ENCODE data around the gene MYO16. TPM values are rescaled to one million over a fixed set of nuclear protein-coding genes. Genes with fewer than 3 reads are reported as not detected.

The MYO16 gene
- total and polyA plus RNA-seq, 2 of the 4 experiments (the other 2 are of a cell fraction), result under 0.01 to 0.03 TPM

DNA sequence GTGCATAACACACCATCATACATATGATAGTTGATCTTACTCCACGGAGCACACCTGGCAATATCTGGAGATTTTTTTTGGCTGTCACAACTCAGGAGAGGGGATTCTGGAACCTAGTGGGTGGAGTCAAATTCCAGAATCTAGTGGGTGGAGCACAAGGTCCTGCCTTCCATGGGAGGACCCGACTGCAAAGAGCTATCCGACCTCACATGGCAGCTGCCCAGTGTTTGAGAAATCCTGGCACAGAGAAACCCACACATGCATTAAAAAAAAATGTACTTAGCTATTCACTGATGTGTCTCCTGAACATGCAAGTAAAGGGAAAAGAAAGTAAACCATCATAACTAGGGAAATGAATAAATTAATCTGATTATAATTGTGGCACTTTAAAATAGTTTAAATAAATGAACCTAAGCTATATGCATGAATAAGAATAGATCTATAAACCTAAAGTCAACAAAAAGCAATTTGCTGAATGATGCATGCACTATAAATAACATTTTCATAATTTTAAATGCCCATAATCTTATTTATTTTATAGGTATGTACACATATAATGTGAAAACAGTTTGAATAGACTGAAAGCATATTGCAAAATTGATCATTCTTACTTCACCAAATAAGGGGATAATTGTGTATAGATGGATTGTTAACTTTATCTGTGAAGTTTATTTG is 300.3 kb downstream of the MYO16 start:
- no peak overlapping the region for H3K14ac ChIP-seq (replicated peaks; ENCODE audit: low read depth, low read length)

More for the DNA sequence above, 300.3 kb downstream of the MYO16 start:
- no peak overlapping the region for H3K56ac ChIP-seq (ENCODE audit: extremely low read depth, insufficient read depth, low read length)
- no peaks in the 10 kb centered on the region for H4K20me1 ChIP-seq (ENCODE audit: insufficient read depth, low read length)
- TF ChIP-seq RCOR1 (IDR thresholded peaks at IDR 0.05; ENCODE audit: insufficient replicate concordance, low read length), result no peak
- TF ChIP-seq BHLHE40 (IDR thresholded peaks at IDR 0.05; ENCODE audit: low read depth, low read length), result no peak
- no peak for TF ChIP-seq MAFK (IDR thresholded peaks at IDR 0.05; ENCODE audit: low read depth, low read length)
- TF ChIP-seq CEBPB (IDR thresholded peaks at IDR 0.05; ENCODE audit: low read depth, low read length), result no peak
- no peak for TF ChIP-seq RFX5 (IDR thresholded peaks at IDR 0.05; ENCODE audit: low read depth, low read length)
- TF ChIP-seq, protein P1, sequence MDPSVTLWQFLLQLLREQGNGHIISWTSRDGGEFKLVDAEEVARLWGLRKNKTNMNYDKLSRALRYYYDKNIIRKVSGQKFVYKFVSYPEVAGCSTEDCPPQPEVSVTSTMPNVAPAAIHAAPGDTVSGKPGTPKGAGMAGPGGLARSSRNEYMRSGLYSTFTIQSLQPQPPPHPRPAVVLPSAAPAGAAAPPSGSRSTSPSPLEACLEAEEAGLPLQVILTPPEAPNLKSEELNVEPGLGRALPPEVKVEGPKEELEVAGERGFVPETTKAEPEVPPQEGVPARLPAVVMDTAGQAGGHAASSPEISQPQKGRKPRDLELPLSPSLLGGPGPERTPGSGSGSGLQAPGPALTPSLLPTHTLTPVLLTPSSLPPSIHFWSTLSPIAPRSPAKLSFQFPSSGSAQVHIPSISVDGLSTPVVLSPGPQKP (IDR thresholded peaks at IDR 0.05; ENCODE audit: borderline replicate concordance, low read depth, low read length), result no peak
- no peak for TF ChIP-seq CHD1 (IDR thresholded peaks at IDR 0.05; ENCODE audit: low read depth, low read length)
- TF ChIP-seq SMC3 (IDR thresholded peaks at IDR 0.05; ENCODE audit: low read depth, low read length), result no peak
- TF ChIP-seq RAD21 (IDR thresholded peaks at IDR 0.05; ENCODE audit: low read length), result no peak
- no peak for TF ChIP-seq FOS (IDR thresholded peaks at IDR 0.05; ENCODE audit: low read depth, low read length)
- no peak for TF ChIP-seq MAZ (IDR thresholded peaks at IDR 0.05; ENCODE audit: borderline replicate concordance, low read depth, low read length)
- TF ChIP-seq, protein P2, sequence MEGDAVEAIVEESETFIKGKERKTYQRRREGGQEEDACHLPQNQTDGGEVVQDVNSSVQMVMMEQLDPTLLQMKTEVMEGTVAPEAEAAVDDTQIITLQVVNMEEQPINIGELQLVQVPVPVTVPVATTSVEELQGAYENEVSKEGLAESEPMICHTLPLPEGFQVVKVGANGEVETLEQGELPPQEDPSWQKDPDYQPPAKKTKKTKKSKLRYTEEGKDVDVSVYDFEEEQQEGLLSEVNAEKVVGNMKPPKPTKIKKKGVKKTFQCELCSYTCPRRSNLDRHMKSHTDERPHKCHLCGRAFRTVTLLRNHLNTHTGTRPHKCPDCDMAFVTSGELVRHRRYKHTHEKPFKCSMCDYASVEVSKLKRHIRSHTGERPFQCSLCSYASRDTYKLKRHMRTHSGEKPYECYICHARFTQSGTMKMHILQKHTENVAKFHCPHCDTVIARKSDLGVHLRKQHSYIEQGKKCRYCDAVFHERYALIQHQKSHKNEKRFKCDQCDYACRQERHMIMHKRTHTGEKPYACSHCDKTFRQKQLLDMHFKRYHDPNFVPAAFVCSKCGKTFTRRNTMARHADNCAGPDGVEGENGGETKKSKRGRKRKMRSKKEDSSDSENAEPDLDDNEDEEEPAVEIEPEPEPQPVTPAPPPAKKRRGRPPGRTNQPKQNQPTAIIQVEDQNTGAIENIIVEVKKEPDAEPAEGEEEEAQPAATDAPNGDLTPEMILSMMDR (conservative IDR thresholded peaks at IDR 0.05; ENCODE audit: low read depth, low read length), result no peak
- no peak for TF ChIP-seq POLR2A (IDR thresholded peaks at IDR 0.05; ENCODE audit: low read depth, low read length)
- no peak for TF ChIP-seq NFE2L2 (IDR thresholded peaks at IDR 0.05; ENCODE audit: low read depth, low read length)
- TF ChIP-seq MXI1 (IDR thresholded peaks at IDR 0.05; ENCODE audit: borderline replicate concordance, low read depth, low read length), result no peak
- no peak overlapping the region for H2AK9ac ChIP-seq (replicated peaks; ENCODE audit: low read depth, low read length, poor library complexity)
- H3K79me1 ChIP-seq (ENCODE audit: low read depth in 1 of 2, low read length in 2 of 2), result no peaks in the 10 kb centered on the region
- intact Hi-C loops (cut with micrococcal nuclease), result no loop called here
- no TSS peak for BruUV-seq (replicated peaks)
- H2BK15ac ChIP-seq (ENCODE audit: low read depth, low read length), result no peak overlapping the region
- no CpG with 5 or more reads among the region's 3 CpGs for WGBS, 2 experiments (ENCODE audit: extremely low coverage in 2 of 2, insufficient read length in 1 of 2)
- H3K27ac ChIP-seq (ENCODE audit: insufficient read depth, low read length), result no peak overlapping the region
- ChIA-PET CTCF (no interaction called here), POLR2A (ENCODE audit: unreplicated experiment) (no interaction called here)
- H3K9me3 ChIP-seq (ENCODE audit: control insufficient read depth, insufficient read depth, low read length), result no peaks in the 10 kb centered on the region
- no peaks in the 10 kb centered on the region for H3K36me3 ChIP-seq (ENCODE audit: control insufficient read depth, insufficient read depth, low read length)
- no peak; the same call in 1 of the 2 replicates for ATAC-seq (ENCODE audit: low read depth)
- H3K4ac ChIP-seq (ENCODE audit: low read depth, low read length), result no peak overlapping the region
- no peak overlapping the region for H2AK5ac ChIP-seq (ENCODE audit: low read depth, low read length)
- H3K27me3 ChIP-seq (ENCODE audit: control insufficient read depth, insufficient read depth, low read length), result peaks cover 12% of the 10 kb centered on the region
- no peak overlapping the region for H2BK5ac ChIP-seq (ENCODE audit: low read depth, low read length, poor library complexity, severe bottlenecking)
- dilution Hi-C loops (cut with HindIII; ENCODE audit: low sequenced_read_pairs, unreplicated experiment), result no loop called here
- H2AFZ ChIP-seq (replicated peaks; ENCODE audit: low read length, poor library complexity), result no peak overlapping the region
- no peak overlapping the region for H4K5ac ChIP-seq (ENCODE audit: low read depth, low read length)
- no peak overlapping the region for H2BK120ac ChIP-seq (ENCODE audit: low read depth, low read length)
- no peaks in the 10 kb centered on the region for H3K9me1 ChIP-seq (ENCODE audit: insufficient read depth, low read length)
- no peak overlapping the region for H4K8ac ChIP-seq (ENCODE audit: low read depth in 2 of 2, low read length in 2 of 2)
- no peaks in the 10 kb centered on the region for H3K4me1 ChIP-seq (ENCODE audit: control insufficient read depth, insufficient read depth, low read length)
- in situ Hi-C loops (cut with MboI; ENCODE audit: low sequenced_read_pairs), result no loop called here
- no peak for DNase-seq
- no peak overlapping the region for H3K18ac ChIP-seq (ENCODE audit: low read depth, low read length)
- H3K4me3 ChIP-seq (ENCODE audit: insufficient read depth, low read depth, low read length), result no peak overlapping the region
- H3K23ac ChIP-seq (ENCODE audit: low read depth, low read length), result no peak overlapping the region
- H3K4me2 ChIP-seq (ENCODE audit: low read depth, low read length), result no peak overlapping the region
- H2BK20ac ChIP-seq (ENCODE audit: low read depth, low read length), result no peak overlapping the region
- no peak overlapping the region for H4K91ac ChIP-seq (ENCODE audit: insufficient read depth, low read depth, low read length)
- no peak overlapping the region for H3K9ac ChIP-seq (ENCODE audit: low read depth, low read length)
